ENCODE results near the gene WDR20. TPM values are rescaled to one million over a fixed set of nuclear protein-coding genes. Genes with fewer than 3 reads are reported as not detected.
"Not testable (repeated sequence)": the region's sequence is repeated elsewhere in the genome, so short reads cannot be mapped to it uniquely, and the experiment has no call there.

Gene WDR20
- total RNA-seq, 1 experiment from 2014 or later, result 33.0 TPM

DNA sequence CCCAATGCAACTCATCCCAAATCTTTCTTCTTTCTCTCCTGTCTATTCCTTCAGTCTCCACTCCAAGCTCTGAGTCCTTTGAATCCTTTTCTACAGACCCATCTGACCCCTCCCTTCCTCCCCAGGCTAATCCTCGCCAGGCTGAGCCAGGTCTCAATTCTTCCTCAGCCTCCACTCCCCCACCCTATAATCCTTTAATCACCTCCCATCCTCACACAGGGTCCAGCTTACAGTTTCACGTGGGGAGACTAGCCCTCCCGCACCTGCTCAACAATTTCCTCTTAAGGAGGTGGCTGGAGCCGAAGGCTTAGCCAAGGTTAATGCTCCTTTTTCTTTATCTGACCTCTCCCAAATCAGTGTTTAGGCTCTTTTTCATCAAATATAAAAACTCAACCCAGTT is 101.5 kb downstream of the WDR20 start:
- TF ChIP-seq, protein P1, sequence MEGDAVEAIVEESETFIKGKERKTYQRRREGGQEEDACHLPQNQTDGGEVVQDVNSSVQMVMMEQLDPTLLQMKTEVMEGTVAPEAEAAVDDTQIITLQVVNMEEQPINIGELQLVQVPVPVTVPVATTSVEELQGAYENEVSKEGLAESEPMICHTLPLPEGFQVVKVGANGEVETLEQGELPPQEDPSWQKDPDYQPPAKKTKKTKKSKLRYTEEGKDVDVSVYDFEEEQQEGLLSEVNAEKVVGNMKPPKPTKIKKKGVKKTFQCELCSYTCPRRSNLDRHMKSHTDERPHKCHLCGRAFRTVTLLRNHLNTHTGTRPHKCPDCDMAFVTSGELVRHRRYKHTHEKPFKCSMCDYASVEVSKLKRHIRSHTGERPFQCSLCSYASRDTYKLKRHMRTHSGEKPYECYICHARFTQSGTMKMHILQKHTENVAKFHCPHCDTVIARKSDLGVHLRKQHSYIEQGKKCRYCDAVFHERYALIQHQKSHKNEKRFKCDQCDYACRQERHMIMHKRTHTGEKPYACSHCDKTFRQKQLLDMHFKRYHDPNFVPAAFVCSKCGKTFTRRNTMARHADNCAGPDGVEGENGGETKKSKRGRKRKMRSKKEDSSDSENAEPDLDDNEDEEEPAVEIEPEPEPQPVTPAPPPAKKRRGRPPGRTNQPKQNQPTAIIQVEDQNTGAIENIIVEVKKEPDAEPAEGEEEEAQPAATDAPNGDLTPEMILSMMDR (IDR thresholded peaks at IDR 0.05; ENCODE audit: unreplicated experiment), result no peak
- no peak overlapping the region for H3K4me3 Mint-ChIP-seq (ENCODE audit: low read depth, unreplicated experiment)
- intact Hi-C loops (cut with micrococcal nuclease; ENCODE audit: unreplicated experiment), result no loop called here
- no peaks in the 10 kb centered on the region for H3K9me3 Mint-ChIP-seq (ENCODE audit: low read depth, unreplicated experiment)
- H3K27me3 Mint-ChIP-seq (ENCODE audit: unreplicated experiment), result no peaks in the 10 kb centered on the region
- no peaks in the 10 kb centered on the region for H3K4me1 Mint-ChIP-seq (ENCODE audit: low read depth, unreplicated experiment)
- BruUV-seq (replicated peaks), result no TSS peak
- peak overlapping the region; percentile 33 for H3K27ac Mint-ChIP-seq (ENCODE audit: unreplicated experiment)
- DNase-seq, result no peak
- CTCF ChIA-PET, result no interaction called here
- H3K36me3 Mint-ChIP-seq (ENCODE audit: insufficient read depth, unreplicated experiment), result no peaks in the 10 kb centered on the region

DNA sequence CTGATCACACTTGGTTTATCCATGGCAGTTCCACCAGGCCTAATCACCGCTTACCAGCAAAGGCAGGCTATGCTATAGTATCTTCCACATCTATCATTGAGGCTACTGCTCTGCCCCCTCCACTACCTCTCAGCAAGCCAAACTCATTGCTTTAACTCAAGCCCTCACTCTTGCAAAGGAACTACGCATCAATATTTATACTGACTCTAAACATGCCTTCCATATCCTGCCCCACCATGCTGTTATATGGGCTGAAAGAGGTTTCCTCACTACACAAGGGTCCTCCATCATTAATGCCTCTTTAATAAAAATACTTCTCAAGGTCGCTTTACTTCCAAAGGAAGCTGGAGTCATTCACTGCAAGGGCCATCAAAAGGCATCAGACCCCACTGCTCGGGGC is 104.1 kb downstream of the WDR20 start:
- H3K9me3 Mint-ChIP-seq (ENCODE audit: low read depth, unreplicated experiment); BruUV-seq (replicated peaks); H3K4me1 Mint-ChIP-seq (ENCODE audit: low read depth, unreplicated experiment); DNase-seq; CTCF ChIA-PET; H3K27me3 Mint-ChIP-seq (ENCODE audit: unreplicated experiment); H3K36me3 Mint-ChIP-seq (ENCODE audit: insufficient read depth, unreplicated experiment); H3K27ac Mint-ChIP-seq (ENCODE audit: unreplicated experiment); intact Hi-C loops (cut with micrococcal nuclease; ENCODE audit: unreplicated experiment); H3K4me3 Mint-ChIP-seq (ENCODE audit: low read depth, unreplicated experiment): not testable (repeated sequence)

DNA sequence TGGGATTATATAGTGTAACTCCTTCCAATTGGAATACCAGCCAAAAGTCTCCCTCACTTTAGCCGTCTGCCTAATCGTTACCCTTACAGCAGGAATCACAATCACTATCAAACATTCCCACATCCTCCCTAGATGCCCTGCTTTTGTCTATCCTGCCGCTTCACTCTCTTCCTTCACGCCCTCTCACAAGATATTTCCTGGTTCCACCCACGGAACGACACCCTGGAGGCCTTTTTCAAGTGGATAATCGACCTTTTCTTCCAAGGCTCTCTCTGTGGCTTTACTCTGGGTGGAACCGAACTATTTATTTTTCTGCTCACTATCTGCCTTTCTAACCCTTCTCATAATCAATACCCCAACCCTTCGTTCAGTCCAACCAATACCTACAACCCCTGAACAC is 106.4 kb downstream of the WDR20 start:
- Mint-ChIP-seq H3K27me3 (ENCODE audit: unreplicated experiment) (no peaks in the 10 kb centered on the region), H3K36me3 (ENCODE audit: insufficient read depth, unreplicated experiment) (peaks cover 6% of the 10 kb centered on the region), H3K9me3 (ENCODE audit: low read depth, unreplicated experiment) (no peaks in the 10 kb centered on the region), H3K27ac (ENCODE audit: unreplicated experiment) (no peak overlapping the region), H3K4me3 (ENCODE audit: low read depth, unreplicated experiment) (no peak overlapping the region), H3K4me1 (ENCODE audit: low read depth, unreplicated experiment) (no peaks in the 10 kb centered on the region)
- intact Hi-C loops (cut with micrococcal nuclease; ENCODE audit: unreplicated experiment), result no loop called here
- CTCF ChIA-PET, result no interaction called here
- DNase-seq, result no peak
- TF ChIP-seq, protein P1 (IDR thresholded peaks at IDR 0.05; ENCODE audit: unreplicated experiment), result no peak
- BruUV-seq (replicated peaks), result no TSS peak

DNA sequence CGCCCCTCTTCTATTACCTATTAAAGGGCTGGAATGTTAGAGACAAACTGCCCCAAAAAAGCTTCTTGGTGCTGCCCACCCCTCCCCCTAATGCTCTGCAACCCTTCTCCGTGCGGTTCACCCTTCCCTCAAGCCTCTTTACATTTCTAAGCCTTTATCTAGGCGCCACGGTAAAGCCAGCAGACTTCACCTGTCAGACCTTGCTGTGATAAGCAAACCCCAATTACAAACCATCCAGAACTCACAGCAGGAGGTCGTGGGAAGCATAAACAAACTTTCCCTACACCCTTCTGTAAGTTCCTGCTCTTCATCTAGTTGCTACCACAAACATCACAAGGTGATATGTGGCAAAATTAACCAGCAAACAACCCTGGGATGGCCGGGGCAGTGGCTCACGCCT is 108.4 kb downstream of the WDR20 start:
- TF ChIP-seq, protein P1 (IDR thresholded peaks at IDR 0.05; ENCODE audit: unreplicated experiment), result no peak
- CTCF ChIA-PET, result no interaction called here
- Mint-ChIP-seq H3K36me3 (ENCODE audit: insufficient read depth, unreplicated experiment) (peaks cover 13% of the 10 kb centered on the region), H3K27me3 (ENCODE audit: unreplicated experiment) (no peaks in the 10 kb centered on the region), H3K4me3 (ENCODE audit: low read depth, unreplicated experiment) (no peak overlapping the region), H3K4me1 (ENCODE audit: low read depth, unreplicated experiment) (no peaks in the 10 kb centered on the region), H3K27ac (ENCODE audit: unreplicated experiment) (no peak overlapping the region), H3K9me3 (ENCODE audit: low read depth, unreplicated experiment) (no peaks in the 10 kb centered on the region)
- DNase-seq, result no peak
- no TSS peak for BruUV-seq (replicated peaks)
- intact Hi-C loops (cut with micrococcal nuclease; ENCODE audit: unreplicated experiment), result no loop called here

DNA sequence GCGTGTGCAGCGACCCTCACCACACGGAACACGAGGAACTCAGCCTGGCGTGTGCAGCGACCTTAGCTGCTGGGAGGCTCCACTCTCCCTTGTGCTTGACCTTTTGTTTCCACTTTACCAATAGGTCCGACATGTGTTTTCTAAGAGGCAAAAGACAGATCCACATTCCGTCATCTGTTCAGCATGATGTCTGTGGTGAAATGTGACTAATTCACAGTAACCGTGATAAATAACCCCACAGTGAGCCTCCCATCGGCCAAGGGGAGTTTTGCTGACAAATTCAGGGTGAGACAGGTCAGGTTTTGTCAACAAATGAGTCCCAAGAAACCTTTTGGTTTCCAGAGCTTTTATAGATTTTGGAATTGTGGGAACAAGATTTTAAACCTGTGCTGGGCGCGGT is 109.3 kb downstream of the WDR20 start:
- no peak for DNase-seq
- Mint-ChIP-seq H3K4me3 (ENCODE audit: low read depth, unreplicated experiment) (no peak overlapping the region), H3K36me3 (ENCODE audit: insufficient read depth, unreplicated experiment) (peaks cover 21% of the 10 kb centered on the region), H3K4me1 (ENCODE audit: low read depth, unreplicated experiment) (no peaks in the 10 kb centered on the region), H3K27me3 (ENCODE audit: unreplicated experiment) (no peaks in the 10 kb centered on the region), H3K27ac (ENCODE audit: unreplicated experiment) (no peak overlapping the region), H3K9me3 (ENCODE audit: low read depth, unreplicated experiment) (no peaks in the 10 kb centered on the region)
- TF ChIP-seq, protein P1 (IDR thresholded peaks at IDR 0.05; ENCODE audit: unreplicated experiment), result no peak
- intact Hi-C loops (cut with micrococcal nuclease; ENCODE audit: unreplicated experiment), result no loop called here
- no TSS peak for BruUV-seq (replicated peaks)
- CTCF ChIA-PET, result no interaction called here

Measured in Calu3 (cell line).